GM21619 (cell line): Measurements from ENCODE around the gene EHMT1.
A peak's percentile ranks its signal among the peaks of the same experiment; 100 is the strongest.

Experiments
- ATAC-seq: cut with Tn5 transposase; IDR thresholded peaks from one replicate; pipeline ENCODE4 v1.9.1; 2021; ENCODE audit not compliant: unreplicated experiment

Gene EHMT1

DNA sequence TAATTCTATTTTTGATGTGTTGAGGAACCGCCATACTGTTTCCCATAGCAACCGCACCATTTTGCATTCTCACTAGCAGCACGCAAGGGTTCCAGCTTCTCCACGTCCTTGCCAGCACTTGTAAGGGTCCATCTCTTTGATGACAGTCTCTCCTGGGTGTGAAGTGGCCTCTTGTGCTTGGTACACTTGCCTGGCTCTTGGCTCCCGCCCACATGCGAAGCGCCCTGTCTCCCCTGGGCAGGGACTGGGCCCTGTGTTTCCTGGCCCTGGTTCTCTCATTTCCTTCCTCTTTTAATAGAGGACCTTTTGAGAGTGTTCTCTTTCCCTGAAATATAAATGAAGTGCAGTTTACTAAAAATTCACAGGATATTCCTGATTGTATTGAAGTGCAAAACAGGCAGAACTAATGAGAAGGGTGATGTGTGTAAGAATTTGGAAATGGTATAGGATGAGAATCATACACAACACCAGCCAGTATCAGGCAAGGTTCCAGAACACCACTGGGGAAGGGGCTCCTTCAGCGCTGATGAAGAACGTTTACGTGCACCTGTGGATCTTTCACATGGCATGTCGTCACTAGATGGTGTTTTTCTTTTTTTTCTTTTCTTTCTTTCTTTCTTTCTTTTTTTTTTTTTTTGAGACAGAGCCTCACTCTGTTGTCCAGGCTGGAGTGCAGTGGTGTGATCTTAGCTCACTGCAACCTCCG is 73.0 kb downstream of the EHMT1 start:
- no peak for ATAC-seq

DNA sequence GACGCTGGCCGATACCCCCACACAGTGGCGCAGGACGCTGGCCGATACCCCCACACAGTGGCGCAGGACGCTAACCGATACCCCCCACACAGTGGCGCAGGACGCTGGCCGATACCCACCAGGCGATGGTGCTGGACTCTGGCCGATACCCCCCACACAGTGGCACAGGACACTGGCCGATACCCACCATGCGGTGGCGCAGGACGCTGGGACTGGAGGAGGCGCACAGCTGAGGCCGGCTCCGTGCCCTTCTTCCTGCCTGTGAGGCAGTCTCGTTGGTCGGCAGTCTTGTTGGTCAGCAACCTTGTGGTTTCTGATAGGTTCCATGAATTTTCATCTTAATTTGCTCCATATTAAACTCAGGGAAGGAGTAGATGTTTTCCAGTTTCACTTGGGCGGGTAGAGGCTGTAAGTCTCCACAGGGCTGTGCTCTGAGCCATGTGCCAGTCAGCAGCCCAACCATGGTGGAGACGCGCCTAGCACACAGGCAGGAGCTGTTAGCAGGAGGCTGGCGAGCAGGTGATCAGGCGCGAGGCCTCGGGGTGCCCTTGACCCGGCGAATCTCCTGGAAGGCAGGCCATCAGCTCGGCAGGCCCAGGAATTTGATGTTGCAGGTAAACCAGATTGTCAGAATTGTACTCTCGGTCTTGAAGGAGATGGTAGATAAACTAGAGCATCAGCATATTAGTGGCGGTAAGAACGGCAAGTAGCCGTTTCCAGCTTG is 75.6 kb downstream of the EHMT1 start:
- ATAC-seq: no peak

DNA sequence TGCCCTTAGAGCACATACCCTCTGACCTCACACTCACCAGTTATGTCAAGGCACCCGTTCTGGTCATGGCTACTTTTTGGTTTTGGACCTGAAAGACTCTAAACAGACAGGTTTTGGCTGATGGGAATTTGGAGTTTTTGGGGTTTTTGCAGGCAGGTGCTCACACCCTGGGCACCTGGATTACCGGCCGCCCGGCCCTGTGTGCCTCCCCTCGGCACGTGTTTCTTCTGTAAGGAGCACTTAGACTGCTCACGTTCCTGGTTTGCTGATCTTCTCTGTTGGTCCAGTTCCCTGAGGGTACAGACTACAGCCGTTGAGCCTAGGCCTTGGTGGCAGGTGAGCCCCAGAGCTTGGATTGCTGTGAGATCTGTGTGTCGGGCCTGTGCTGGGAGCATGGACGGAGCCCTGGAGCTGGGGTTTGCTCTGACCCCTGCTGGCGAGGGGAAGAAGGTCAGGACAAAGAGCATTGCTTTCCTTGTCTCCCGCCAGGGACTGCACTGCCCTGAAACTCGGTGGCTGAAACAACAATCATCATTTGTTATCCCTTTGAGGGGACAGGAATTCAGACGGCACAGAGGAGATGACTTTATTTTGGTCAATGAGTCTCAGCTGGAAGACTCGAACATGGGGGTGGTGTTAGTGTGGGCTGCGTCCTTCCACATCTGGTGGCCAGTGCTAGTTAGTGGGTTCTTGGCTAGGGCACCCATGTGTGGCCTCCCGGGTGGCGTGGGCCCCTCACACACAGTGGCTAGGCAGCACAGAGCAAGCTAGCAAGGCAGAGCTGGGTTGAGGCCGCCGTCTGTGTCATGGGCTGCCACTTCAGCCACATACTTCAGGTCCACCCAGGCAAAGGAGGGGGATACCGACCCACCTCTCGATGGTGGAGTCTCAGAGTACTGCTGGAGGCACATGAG is 76.4 kb downstream of the EHMT1 start:
- no peak for ATAC-seq

DNA sequence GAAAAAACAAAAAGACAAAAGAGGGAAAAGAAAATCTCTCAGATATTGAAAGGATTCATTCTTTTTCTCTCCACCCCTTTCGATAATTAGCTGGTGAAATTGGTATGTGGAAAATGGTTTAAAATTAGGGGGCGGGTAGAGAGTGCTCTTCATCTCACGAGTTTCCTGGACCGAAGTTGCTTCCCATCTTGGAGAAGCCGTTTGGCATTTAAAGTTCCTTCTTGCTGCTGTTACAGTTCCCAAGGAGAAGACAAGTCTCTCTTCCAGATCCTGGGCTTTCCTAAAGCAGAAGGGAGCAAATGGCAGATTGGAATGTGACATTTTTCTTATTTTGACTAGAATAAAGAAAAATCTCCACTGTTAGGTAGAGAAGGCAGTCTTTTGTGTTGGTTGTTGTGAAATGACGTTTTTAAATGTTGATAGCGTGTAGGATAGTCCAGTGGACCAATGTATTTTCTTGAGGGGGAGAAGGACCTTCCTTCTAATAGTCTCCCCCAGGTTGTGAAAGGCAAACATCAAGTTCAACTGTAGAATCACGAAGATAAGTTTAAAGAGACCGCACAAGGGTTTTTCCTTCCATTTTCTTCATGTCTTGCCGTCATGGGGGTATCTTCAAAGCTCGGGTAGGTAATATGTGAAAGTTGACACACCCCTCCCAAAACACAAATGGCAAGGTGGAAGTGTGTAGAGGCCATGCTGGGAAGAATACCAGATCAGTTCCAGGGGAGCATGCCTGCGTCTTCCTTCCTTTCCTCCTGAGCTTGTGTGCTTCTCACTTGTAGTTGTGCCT is 77.5 kb downstream of the EHMT1 start:
- no peak for ATAC-seq

DNA sequence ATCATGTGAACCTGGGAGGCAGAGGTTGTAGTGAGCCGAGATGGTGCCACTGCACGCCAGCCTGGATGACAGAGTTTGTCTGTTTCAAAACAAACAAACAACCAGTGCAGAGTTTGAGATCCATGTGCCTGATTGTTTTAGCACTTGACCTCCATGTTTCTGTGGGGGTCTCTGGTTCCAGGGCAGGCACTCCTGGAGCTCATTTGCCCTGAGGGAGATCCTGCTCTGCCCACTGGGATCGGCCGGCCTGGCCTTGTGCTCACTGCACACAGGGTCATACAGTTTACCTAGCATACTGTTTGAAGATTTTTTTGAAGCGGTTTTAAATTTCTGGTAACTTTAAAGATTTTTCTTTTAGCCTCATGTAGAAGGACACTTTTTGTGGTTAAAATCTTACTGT is 78.4 kb downstream of the EHMT1 start:
- ATAC-seq: no peak

DNA sequence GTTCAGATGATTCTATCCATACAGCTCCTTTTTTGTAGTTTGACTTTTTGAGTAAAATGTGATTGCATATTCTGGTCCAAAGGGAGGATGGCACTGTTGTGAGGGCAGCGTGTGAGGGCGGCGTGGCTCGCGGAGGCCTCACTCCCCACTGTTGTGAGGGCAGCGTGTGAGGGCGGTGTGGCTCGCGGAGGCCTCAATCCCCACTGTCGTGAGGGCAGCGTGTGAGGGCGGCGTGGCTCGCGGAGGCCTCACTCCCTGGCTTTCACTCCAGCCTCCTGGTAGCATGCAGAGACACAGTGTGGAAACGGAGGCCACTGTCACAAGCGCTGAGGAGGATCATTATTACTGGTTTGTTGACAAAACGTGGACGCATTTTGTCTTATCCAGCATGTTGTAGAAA is 79.0 kb downstream of the EHMT1 start:
- ATAC-seq: no peak

DNA sequence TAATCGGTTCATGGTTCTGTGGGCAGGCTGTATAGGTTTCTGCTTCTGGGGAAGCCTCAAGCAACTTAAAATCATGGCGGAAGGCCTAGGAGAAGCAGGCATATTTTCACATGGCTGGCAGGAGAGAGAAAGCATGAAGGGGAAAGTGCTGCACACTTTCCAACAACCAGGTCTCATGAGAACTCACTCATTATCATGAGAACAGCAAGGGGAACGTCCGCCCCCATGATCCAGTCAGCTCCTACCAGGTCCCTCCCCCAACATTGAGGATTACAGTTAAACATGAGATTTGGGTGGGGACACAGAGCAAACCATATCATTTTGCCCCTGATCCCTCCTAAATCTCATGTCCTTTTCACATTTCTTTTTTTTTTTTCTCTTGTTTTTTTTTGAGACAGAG is 82.1 kb downstream of the EHMT1 start:
- no peak for ATAC-seq

DNA sequence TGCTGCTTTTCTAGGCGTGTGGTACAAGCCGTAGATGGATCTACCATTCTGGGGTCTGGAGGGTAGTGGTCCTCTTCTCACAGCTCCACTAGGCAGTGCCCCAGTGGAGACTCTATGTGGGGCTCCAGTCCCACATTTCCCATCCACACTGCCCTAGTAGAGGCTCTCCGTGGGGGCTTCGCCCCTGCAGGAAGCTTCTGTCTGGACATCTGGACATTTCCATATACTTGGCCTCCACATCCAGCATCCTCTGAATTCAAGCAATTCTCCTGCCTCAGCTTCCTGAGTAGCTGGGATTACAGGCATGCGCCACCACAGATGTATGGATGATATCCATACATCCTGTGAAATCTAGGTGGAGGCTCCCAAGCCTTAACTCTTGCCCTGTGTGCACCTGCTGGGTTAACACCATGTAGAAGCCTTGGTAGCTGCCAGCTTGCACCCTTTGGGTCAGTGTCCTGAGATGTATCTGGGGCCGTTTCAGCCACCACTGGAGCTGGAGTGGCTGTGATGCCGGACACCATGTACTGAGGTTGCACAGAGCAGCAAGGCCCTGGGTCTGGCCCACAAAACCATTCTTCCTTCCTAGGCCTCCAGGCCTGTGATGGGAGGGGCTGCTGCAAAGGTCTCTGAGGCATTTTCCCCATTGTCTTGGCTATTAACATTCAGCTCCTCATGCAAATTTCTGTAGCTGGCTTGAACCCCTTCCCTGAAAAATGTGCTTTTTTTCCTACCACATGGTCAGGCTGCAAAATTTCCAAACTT is 84.0 kb downstream of the EHMT1 start:
- ATAC-seq: no peak

DNA sequence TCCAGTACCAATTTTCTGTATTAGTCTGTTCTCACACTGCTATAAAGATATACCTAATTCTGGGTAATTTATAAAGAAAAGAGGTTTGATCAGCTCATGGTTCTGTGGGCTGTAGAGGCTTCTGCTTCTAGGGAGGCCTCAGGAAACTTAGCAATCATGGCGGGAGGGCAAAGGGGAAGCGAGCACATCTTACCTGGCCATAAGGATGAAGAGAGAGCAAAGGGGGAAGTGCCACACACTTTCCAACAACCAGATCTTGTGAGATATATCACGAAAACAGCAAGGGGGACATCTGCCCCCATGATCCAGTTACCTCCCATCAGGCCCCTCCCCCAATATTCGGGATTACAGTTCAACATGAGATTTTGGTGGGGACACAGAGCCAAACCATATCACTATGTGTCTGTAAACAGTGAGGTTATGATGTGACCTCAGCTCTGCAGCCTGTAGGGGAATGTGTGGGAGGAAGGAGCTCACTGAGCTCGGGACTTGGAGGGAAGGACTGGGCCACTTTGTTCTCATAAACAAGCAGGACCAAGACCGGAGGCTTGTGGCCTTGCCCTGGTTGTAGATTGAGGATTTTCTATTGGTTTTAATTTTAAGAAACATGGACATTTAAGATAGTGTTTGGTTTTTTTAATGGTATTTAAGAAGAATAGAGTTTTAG is 85.2 kb downstream of the EHMT1 start:
- no peak for ATAC-seq

DNA sequence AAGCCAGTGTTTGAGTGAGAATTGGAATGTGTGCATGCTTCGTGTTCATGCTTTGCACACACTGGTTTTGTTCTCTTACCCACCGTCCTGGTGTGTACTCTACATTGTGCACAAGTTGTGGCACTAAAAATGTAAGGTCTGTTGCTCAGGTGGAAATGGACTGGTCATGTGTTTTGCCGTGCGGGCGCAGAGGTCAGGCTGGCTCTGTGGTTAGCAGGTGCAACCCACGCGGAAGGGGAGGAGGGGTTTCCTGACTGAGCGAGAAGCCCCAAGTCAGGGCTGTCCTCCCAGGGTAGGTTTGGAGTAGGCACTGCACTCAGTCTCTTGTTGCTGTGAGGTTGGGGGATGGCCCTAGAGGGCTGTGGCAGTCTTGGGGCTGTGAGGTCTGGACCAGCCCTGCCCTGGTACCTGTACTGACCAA is 86.6 kb downstream of the EHMT1 start:
- peak; percentile 78 for ATAC-seq

DNA sequence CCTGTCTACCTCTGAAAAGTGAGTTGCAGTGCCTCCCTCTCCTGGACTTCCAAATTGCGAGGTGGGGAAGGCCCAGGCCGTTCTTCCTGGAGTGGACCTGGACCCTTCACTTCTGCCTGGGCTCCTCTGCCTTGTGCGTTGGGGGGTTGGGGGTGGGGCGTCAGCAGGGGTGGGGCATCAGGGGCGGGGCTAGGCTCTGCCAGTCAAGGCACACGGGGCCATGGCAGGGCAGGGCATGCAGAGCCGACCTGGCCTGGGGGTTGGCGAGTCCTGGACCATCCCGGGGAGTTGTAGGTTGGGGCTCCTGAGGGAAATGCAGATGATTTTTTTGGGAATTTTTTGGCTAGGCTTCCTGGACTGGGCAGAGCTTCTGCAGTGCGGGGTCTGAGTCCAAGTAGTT is 87.1 kb downstream of the EHMT1 start:
- ATAC-seq: no peak

DNA sequence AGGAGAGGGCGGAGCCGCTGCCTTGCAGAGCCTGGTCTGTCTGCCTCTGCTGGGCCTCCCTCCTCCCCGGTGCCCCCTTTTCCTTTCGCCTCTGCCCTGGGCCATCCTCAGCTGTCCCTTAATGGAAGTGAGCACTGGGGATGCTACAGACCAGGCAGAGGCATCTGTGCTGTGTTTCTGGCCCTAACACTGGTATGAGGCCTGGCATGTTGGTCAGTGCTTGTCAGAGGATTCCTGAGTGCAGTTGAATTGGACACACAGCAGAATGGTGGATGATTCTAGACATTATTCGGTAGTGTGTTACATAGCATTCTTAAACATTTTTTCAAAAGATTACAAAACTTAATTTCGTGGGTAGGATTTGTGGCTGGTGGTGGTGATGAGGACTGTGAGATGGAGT is 88.6 kb downstream of the EHMT1 start:
- no peak for ATAC-seq

DNA sequence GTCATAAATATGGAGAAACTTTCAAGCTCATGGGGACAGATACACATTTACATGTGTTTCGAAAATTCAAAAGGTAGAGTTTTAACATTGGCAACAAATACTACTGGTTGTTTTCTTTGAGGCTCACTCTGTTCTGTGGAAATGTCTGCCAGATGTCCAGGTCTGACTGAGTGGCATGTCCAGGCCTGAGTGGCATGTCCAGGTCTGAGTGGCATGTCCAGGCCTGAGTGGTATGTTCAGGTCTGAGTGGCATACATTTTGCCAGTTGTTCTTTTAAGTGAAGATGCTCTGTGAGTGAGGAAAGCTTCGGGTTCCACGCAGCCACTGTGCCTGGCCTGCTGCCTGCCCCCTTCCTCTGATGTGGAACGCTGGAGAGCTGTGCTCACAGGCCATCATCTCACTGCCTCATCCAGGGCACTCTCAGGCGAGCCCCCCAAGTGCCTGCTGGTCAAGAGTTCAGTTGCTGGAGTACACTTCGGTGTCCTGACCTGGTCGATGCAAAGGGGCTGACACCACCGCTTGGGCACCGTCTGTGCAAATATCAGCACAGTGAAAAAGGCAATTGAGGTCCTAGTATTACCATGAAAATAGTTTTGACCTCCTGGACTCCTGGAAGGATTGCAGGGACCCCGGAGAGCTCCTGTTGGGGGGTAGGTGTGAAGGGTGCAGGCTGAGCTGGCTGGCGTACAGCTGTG is 89.9 kb downstream of the EHMT1 start:
- no peak for ATAC-seq

DNA sequence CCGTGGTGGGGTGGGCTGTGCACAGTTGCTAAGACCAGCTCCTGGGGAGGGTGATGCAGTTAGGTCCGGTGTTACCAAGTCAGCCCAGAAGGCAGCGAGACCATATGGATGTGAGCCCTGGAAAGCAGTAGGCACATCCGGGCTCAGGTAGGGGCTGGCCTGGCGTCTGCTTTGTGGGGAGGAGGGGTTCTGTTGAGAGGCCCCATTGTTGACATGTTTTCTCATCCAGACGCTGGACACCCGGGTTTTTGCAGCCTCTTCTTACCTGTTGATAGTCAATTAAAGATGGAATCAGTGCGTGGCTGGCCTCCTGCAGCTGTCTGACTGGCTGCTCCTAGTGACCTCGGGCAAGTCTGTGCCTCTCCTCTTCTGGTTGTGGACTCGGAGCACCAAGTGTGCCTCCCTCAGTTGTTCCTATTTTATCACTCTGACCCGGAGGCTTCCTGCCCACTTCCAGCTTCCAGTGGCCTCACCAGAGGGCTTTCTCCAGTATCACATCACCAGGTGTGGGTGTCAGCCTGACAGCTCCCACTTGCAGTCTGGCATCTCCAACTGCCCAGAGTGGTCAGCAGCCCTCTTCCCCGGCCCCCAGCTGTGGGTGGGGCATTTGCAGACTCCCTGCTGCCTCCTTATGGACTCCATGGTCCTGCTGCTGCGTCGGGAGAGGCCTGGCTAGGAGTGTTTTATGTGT is 90.8 kb downstream of the EHMT1 start:
- ATAC-seq: no peak

DNA sequence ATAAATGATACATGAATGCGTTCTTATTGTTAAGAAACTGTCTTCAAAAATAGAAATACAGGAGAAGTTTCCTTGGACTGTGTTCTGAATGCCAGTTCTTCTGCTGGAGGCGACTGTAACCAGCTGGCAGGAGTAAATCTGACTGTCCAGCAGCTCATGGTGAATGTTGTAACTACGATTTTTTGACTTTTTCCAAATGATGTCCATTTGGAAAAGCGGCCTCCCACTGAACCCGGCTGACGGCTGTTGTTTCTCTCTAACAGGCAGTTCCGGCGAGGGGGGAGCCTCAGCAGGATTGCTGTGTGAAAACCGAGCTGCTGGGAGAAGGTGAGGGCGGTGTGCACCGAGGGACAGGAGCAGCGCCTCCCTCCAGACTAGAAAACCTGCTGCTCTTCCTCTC is 91.9 kb downstream of the EHMT1 start:
- no peak for ATAC-seq

DNA sequence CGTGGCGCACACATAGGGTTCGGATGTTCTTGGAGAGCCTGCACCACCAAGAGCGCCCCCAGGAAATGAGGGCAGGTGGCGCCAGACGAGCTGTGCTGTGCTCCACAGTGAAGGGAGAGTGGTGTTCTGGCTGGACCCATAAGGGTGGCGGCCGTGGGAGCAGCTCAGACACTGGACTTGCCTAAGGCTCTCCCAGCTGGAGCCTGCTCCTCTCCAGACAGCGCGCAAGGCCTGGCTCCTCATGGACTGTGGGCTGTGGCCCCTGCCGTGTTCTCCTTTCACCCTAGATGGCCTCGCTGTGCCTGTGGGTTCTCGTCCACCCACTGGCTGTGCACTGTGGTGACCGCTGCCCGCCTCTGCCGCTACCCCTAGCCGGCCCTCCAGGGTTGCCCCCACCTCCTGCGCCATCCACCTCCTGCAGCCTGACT is 92.9 kb downstream of the EHMT1 start:
- no peak for ATAC-seq

DNA sequence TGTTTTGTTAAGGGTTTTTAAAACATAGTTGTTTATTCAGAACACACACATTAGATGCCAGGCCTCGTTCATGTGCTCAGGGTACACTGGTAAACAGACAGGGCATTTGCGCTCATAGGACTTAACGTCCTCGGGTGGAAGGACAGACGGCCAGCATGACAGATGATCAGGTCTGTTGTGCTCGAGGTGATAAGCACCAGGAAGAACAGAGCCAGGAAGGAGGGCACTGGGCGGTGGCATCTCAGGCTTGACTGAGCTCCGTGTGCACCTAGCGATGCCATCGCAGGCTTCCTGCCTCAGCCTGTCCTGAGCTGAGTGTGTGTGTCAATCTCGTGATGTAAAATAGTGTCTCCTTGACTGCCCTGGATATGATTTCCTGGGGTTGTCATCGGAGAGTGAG is 96.5 kb downstream of the EHMT1 start:
- no peak for ATAC-seq
